H9 (cell line): ENCODE data around the gene CHST5. TPM values are rescaled to one million over a fixed set of nuclear protein-coding genes. Genes with fewer than 3 reads are reported as not detected.
A peak's percentile ranks its signal among the peaks of the same experiment; 100 is the strongest.
"Not testable (repeated sequence)": the region's sequence is repeated elsewhere in the genome, so short reads cannot be mapped to it uniquely, and the experiment has no call there.

Experiments used
- DNase-seq: peaks from one replicate; pipeline ENCODE4 v3.0.0-alpha.2; 2017
- H2AFZ ChIP-seq: one replicate; pipeline ENCODE4 v1.6.1; 2013; ENCODE audit warnings: mild to moderate bottlenecking, low read length, control low read depth, moderate library complexity
- H2AK5ac ChIP-seq: 2 replicates; pipeline ENCODE4 v1.6.1; 2013; ENCODE audit warnings: low read length, control low read depth, mixed read lengths; ENCODE audit not compliant: insufficient read length
- H2BK120ac ChIP-seq: one replicate; pipeline ENCODE4 v1.6.1; 2013; ENCODE audit warnings: low read depth, mild to moderate bottlenecking, low read length, control low read depth, inconsistent platforms; ENCODE audit not compliant: poor library complexity, severe bottlenecking
- H2BK12ac ChIP-seq: 2 replicates; pipeline ENCODE4 v1.6.1; 2013; ENCODE audit warnings: low read length, control low read depth, mixed read lengths, low read depth; ENCODE audit not compliant: insufficient read length
- H2BK15ac ChIP-seq: 2 replicates; pipeline ENCODE4 v1.6.1; 2013; ENCODE audit warnings: low read depth, low read length, control low read depth
- H2BK20ac ChIP-seq: one replicate; pipeline ENCODE4 v1.6.1; 2013; ENCODE audit warnings: low read depth, mild to moderate bottlenecking, low read length, control low read depth, inconsistent platforms; ENCODE audit not compliant: poor library complexity, severe bottlenecking
- H2BK5ac ChIP-seq: 2 replicates; pipeline ENCODE4 v1.6.1; 2013; ENCODE audit warnings: low read length, control low read depth, mixed read lengths; ENCODE audit not compliant: insufficient read length
- H3K14ac ChIP-seq: 2 replicates; pipeline ENCODE4 v1.6.1; 2013; ENCODE audit warnings: low read length, control low read depth; ENCODE audit not compliant: insufficient read depth
- H3K18ac ChIP-seq: 2 replicates; pipeline ENCODE4 v1.6.1; 2013; ENCODE audit warnings: low read depth, mild to moderate bottlenecking, mixed read lengths, low read length, control low read depth; ENCODE audit not compliant: insufficient read length
- H3K23ac ChIP-seq: 2 replicates; pipeline ENCODE4 v1.6.1; 2013; ENCODE audit warnings: low read length, control low read depth, mixed read lengths, low read depth; ENCODE audit not compliant: insufficient read length
- H3K23me2 ChIP-seq: 2 replicates; pipeline ENCODE4 v1.6.1; 2013; ENCODE audit warnings: low read depth, mild to moderate bottlenecking, mixed read lengths, low read length, control low read depth; ENCODE audit not compliant: insufficient read length, poor library complexity, severe bottlenecking
- H3K27ac ChIP-seq: 2 replicates; pipeline ENCODE4 v1.5.1; 2013; ENCODE audit warnings: low read length, control low read depth, mixed read lengths, low read depth; ENCODE audit not compliant: insufficient read length
- H3K27me3 ChIP-seq: 2 replicates; pipeline ENCODE4 v1.6.1; 2013; ENCODE audit warnings: low read length, control low read depth, inconsistent platforms; ENCODE audit not compliant: insufficient read depth
- H3K4ac ChIP-seq: 2 replicates; pipeline ENCODE4 v1.6.1; 2013; ENCODE audit warnings: low read depth, mild to moderate bottlenecking, control low read depth, inconsistent platforms, low read length, moderate library complexity
- H3K4me1 ChIP-seq: 2 replicates; pipeline ENCODE4 v1.6.1; 2013; ENCODE audit warnings: low read length, control low read depth, inconsistent platforms; ENCODE audit not compliant: insufficient read depth
- H3K4me2 ChIP-seq: 2 replicates; pipeline ENCODE4 v1.6.1; 2013; ENCODE audit warnings: low read length, control low read depth, mixed read lengths; ENCODE audit not compliant: insufficient read length, insufficient read depth
- H3K56ac ChIP-seq: 2 replicates; pipeline ENCODE4 v1.6.1; 2013; ENCODE audit warnings: low read depth, mild to moderate bottlenecking, mixed read lengths, low read length, control low read depth; ENCODE audit not compliant: insufficient read length
- H3K79me1 ChIP-seq: 2 replicates; pipeline ENCODE4 v1.6.1; 2013; ENCODE audit warnings: low read depth, mild to moderate bottlenecking, moderate library complexity, low read length, control low read depth, inconsistent platforms; ENCODE audit not compliant: insufficient read depth, poor library complexity, severe bottlenecking
- H3K79me2 ChIP-seq: 2 replicates; pipeline ENCODE4 v1.6.1; 2013; ENCODE audit warnings: low read length, control low read depth, inconsistent platforms; ENCODE audit not compliant: insufficient read depth
- H3K9ac ChIP-seq: 2 replicates; pipeline ENCODE4 v1.6.1; 2013; ENCODE audit warnings: low read length, control low read depth, mixed read lengths; ENCODE audit not compliant: insufficient read length; ENCODE audit errors: extremely low read depth
- H3K9me3 ChIP-seq: one replicate; pipeline ENCODE4 v1.6.1; 2013; ENCODE audit warnings: low read depth, low read length, inconsistent platforms; ENCODE audit not compliant: control insufficient read depth
- H3T11ph ChIP-seq: one replicate; pipeline ENCODE4 v1.6.1; 2013; ENCODE audit warnings: mild to moderate bottlenecking, low read length, control low read depth, inconsistent platforms
- H4K20me1 ChIP-seq: one replicate; pipeline ENCODE4 v1.6.1; 2013; ENCODE audit not compliant: control insufficient read depth, insufficient read length, insufficient read depth
- H4K5ac ChIP-seq: 2 replicates; pipeline ENCODE4 v1.6.1; 2013; ENCODE audit warnings: low read depth, mild to moderate bottlenecking, mixed read lengths, low read length, control low read depth; ENCODE audit not compliant: insufficient read length
- H4K8ac ChIP-seq: replicated peaks from 2 replicates; pipeline ENCODE4 v1.6.1; 2013; ENCODE audit warnings: low read length, control low read depth, mixed read lengths, low read depth; ENCODE audit not compliant: insufficient read length
- H4K91ac ChIP-seq: 2 replicates; pipeline ENCODE4 v1.6.1; 2013; ENCODE audit warnings: low read depth, mild to moderate bottlenecking, moderate library complexity, mixed read lengths, low read length, control low read depth; ENCODE audit not compliant: insufficient read length
- H3K27ac Mint-ChIP-seq, 3 experiments: 2 replicates in 2 of 3; 3 replicates in 1 of 3; pipeline ENCODE4 v1.8.0; 2020 to 2021; ENCODE audit warnings: mixed read lengths in 3 of 3, mild to moderate bottlenecking in 1 of 3, moderate library complexity in 1 of 3
- H3K27me3 Mint-ChIP-seq: 2 replicates; pipeline ENCODE4 v1.8.0; 2021; ENCODE audit warnings: low read depth, mild to moderate bottlenecking, moderate library complexity, mixed read lengths
- H3K36me3 Mint-ChIP-seq, 3 experiments: 2 replicates in 2 of 3; 3 replicates in 1 of 3; pipeline ENCODE4 v1.8.0; 2020 to 2021; ENCODE audit warnings: low read depth in 3 of 3, mixed read lengths in 3 of 3; ENCODE audit not compliant: insufficient read depth in 1 of 3
- H3K4me1 Mint-ChIP-seq, 2 experiments: 2 replicates each; pipeline ENCODE4 v1.8.0; 2020; ENCODE audit warnings: mixed read lengths in 2 of 2
- H3K4me3 Mint-ChIP-seq, 2 experiments: 2 replicates in 1 of 2; 3 replicates in 1 of 2; pipeline ENCODE4 v1.8.0; 2020 to 2021; ENCODE audit warnings: mild to moderate bottlenecking in 2 of 2, mixed read lengths in 2 of 2, moderate library complexity in 1 of 2
- H3K9me3 Mint-ChIP-seq, 2 experiments: 2 replicates in 1 of 2; 3 replicates in 1 of 2; pipeline ENCODE4 v1.8.0; 2020; ENCODE audit warnings: mild to moderate bottlenecking in 2 of 2, mixed read lengths in 2 of 2, moderate library complexity in 1 of 2
- CTCF ChIP-seq: fragments of 200-600 bp; sonication (generic); conservative IDR thresholded peaks from 3 replicates; pipeline ENCODE4 v1.8.0; 2021; ENCODE audit warnings: antibody characterized with exemption, mild to moderate bottlenecking
- WGBS: extraction: QIAGEN DNeasy Blood & Tissue Kit; methylation state at CpG from one replicate; pipeline ENCODE4 v1.1.7; 2013; ENCODE audit warnings: missing lambda C conversion rate, low lambda C conversion rate, mixed read lengths; ENCODE audit not compliant: insufficient read length; ENCODE audit errors: extremely low coverage; 5-methylcytosine and 5-hydroxymethylcytosine counted together
- total RNA-seq: library from RNA; stranded (reverse); gene quantifications from 2 replicates; pipeline ENCODE4 v1.2.1, GENCODE V29; 2021

Gene CHST5
- total RNA-seq, 1 experiment from 2014 or later: not detected

DNA sequence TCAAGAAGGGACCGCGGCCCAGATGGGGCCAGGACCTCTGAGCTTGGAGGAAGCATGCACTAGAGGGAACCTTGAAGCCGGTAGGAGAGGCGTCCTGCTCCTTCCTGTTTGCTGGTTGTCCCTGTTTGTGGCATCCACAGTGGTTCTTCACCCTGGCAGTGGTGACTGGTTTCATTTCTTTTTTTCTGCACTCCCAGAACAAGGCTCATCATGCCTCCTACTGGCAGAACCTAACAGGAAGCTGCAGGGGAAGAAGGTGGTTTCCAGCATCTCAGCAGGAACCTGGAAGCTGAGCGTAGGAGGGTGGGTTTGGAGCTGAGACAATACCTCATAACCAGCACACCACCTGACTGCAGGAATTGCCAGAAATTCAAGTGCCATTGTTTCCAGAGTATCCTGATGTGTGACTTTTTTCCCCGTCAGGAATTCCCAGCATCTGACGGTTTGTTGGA lies 14.3 kb upstream of the CHST5 start:
- H4K20me1 ChIP-seq: no peaks in the 10 kb centered on the region
- Mint-ChIP-seq H3K27ac (peak overlapping the region in 2 of 3 experiments; percentile 14 to 62; a peak in 2 of 7 replicates), H3K9me3 (no peaks in the 10 kb centered on the region), H3K27me3 (no peaks in the 10 kb centered on the region), H3K4me3 (no peak overlapping the region), H3K4me1 (peaks cover 9% of the 10 kb centered on the region in 2 experiments; a peak in 3 of 4 replicates), H3K36me3 (no peaks in the 10 kb centered on the region; a peak in 2 of 7 replicates)
- no peaks in the 10 kb centered on the region for H3K79me2 ChIP-seq
- H3K18ac ChIP-seq: no peak overlapping the region
- TF ChIP-seq CTCF: peak; percentile 78
- H2AK5ac ChIP-seq: no peak overlapping the region
- WGBS: no CpG with 5 or more reads among the region's 7 CpGs
- no peak overlapping the region for H4K91ac ChIP-seq
- no peak overlapping the region for H2BK20ac ChIP-seq
- no peak overlapping the region for H4K5ac ChIP-seq
- H3K4me2 ChIP-seq: no peak overlapping the region
- H3K79me1 ChIP-seq: no peaks in the 10 kb centered on the region
- no peak overlapping the region for H3K23ac ChIP-seq
- H2BK12ac ChIP-seq: no peak overlapping the region
- no peak overlapping the region for H3K56ac ChIP-seq
- H2BK15ac ChIP-seq: no peak overlapping the region
- 0 out of 2 replicates have a peak overlapping the region, but pooled peaks have one; percentile 14 for H3K14ac ChIP-seq
- H2AFZ ChIP-seq: peak overlapping the region; percentile 45
- H3K4ac ChIP-seq: no peak overlapping the region
- no peak overlapping the region for H3K9ac ChIP-seq
- H2BK5ac ChIP-seq: no peak overlapping the region
- DNase-seq: peak; percentile 82
- no peaks in the 10 kb centered on the region for H3K9me3 ChIP-seq
- no peak overlapping the region for H2BK120ac ChIP-seq
- H3T11ph ChIP-seq: no peak overlapping the region
- H3K27ac ChIP-seq: no peak overlapping the region
- H3K23me2 ChIP-seq: peaks cover under 1% of the 10 kb centered on the region
- H3K27me3 ChIP-seq: no peaks in the 10 kb centered on the region
- H3K4me1 ChIP-seq: peaks cover 2% of the 10 kb centered on the region; the same call in 1 of the 2 replicates
- no peak overlapping the region for H4K8ac ChIP-seq

DNA sequence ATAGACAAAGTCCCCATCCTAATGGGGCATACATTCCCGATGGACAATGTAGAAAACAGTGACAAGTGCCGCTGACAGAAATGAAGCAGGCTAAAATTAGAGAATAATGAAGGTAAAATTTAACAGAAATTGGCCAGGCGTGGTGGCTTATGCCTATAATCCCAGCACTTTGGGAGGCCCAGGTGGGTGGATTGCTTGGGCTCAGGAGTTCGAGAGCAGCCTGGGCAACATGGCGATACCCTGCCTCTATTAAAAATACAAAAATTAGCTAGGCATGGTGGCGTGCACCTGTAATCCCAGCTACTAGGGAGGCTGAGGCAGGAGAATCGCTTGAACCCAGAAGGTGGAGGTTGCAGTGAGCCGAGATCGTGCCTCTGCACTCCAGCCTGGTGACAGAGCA lies 12.5 kb upstream of the CHST5 start:
- H4K5ac ChIP-seq, H3K27ac ChIP-seq, H3K9ac ChIP-seq, H4K20me1 ChIP-seq, H3K27me3 Mint-ChIP-seq, H3K14ac ChIP-seq, H3K4me1 ChIP-seq, H3K4me1 Mint-ChIP-seq, H3K9me3 Mint-ChIP-seq, H2BK5ac ChIP-seq, H2BK120ac ChIP-seq, H3T11ph ChIP-seq, H3K23me2 ChIP-seq, H3K9me3 ChIP-seq, H3K27me3 ChIP-seq, H3K36me3 Mint-ChIP-seq, H4K91ac ChIP-seq, H2BK20ac ChIP-seq, H3K4me3 Mint-ChIP-seq, H2AFZ ChIP-seq, H3K79me1 ChIP-seq, H3K56ac ChIP-seq, H3K79me2 ChIP-seq, H2BK12ac ChIP-seq, H4K8ac ChIP-seq, DNase-seq, H3K18ac ChIP-seq, H3K4ac ChIP-seq, H3K4me2 ChIP-seq, H2BK15ac ChIP-seq, H3K23ac ChIP-seq, H2AK5ac ChIP-seq, H3K27ac Mint-ChIP-seq: not testable (repeated sequence)
- no CpG with 5 or more reads among the region's 9 CpGs for WGBS
